Activated T-helper 2 cell treated with anti-CD3 and anti-CD28 coated beads, Interferon-gamma antibody, Interleukin-2, Interleukin-4, amounts not matched to agents 10 μg/mL and 5 μg/mL and 100 μg/mL, durations not matched to agents 14 hours and 24 hours and 36 hours (primary cell): ENCODE data around the gene ARMCX6. TPM values are rescaled to one million over a fixed set of nuclear protein-coding genes. Genes with fewer than 3 reads are reported as not detected.
A peak's percentile ranks its signal among the peaks of the same experiment; 100 is the strongest.
"Not testable (repeated sequence)": the region's sequence is repeated elsewhere in the genome, so short reads cannot be mapped to it uniquely, and the experiment has no call there.

Experiments
- DNase-seq: peaks from one replicate; pipeline ENCODE4 v3.0.0; 2021; ENCODE audit warnings: low spot score
- H3K27ac Mint-ChIP-seq: one replicate; pipeline ENCODE4 v1.8.0; 2021; ENCODE audit warnings: mixed read lengths
- H3K27me3 Mint-ChIP-seq: one replicate; pipeline ENCODE4 v1.8.0; 2021; ENCODE audit warnings: low read depth, mixed read lengths
- H3K36me3 Mint-ChIP-seq: one replicate; pipeline ENCODE4 v1.8.0; 2021; ENCODE audit warnings: low read depth, mixed read lengths
- H3K4me1 Mint-ChIP-seq: one replicate; pipeline ENCODE4 v1.8.0; 2021; ENCODE audit warnings: low read depth, mixed read lengths
- H3K4me3 Mint-ChIP-seq: one replicate; pipeline ENCODE4 v1.8.0; 2021; ENCODE audit warnings: low read depth, mild to moderate bottlenecking, moderate library complexity, mixed read lengths
- H3K9me3 Mint-ChIP-seq: one replicate; pipeline ENCODE4 v1.8.0; 2021; ENCODE audit warnings: mixed read lengths
- intact Hi-C: fragments of 100-400 bp; cut with micrococcal nuclease; formaldehyde crosslinking; loops from one replicate; pipeline ENCODE4 v1.15.1; 2023
- total RNA-seq: library from RNA; stranded (reverse); gene quantifications from 2 replicates; pipeline ENCODE4 v1.2.3, GENCODE V29; 2022

Gene ARMCX6
- total RNA-seq, result 92.1 and 94.5 TPM in 2 replicates

GRCh38 chrX:101617211-101618191 is at the start of gene ARMCX6:
TSS of gene ARMCX6 (minus strand) at chrX:101618000. CDS start at chrX:101616620, 1,380 bp downstream.
- intact Hi-C loops, result loop anchor here (5.0 kb wide), 3 partner anchors 140 to 200 kb away; no protein-coding TSS in a partner anchor
- DNase-seq, result peak; percentile 71
- Mint-ChIP-seq H3K36me3 (peaks cover 12% of the 10 kb centered on the region), H3K9me3 (no peaks in the 10 kb centered on the region), H3K27ac (peak within 1 kb of the TSS; percentile 90), H3K4me3 (peak within 1 kb of the TSS; percentile 90), H3K27me3 (no peaks in the 10 kb centered on the region), H3K4me1 (peaks cover 43% of the 10 kb centered on the region)

DNA sequence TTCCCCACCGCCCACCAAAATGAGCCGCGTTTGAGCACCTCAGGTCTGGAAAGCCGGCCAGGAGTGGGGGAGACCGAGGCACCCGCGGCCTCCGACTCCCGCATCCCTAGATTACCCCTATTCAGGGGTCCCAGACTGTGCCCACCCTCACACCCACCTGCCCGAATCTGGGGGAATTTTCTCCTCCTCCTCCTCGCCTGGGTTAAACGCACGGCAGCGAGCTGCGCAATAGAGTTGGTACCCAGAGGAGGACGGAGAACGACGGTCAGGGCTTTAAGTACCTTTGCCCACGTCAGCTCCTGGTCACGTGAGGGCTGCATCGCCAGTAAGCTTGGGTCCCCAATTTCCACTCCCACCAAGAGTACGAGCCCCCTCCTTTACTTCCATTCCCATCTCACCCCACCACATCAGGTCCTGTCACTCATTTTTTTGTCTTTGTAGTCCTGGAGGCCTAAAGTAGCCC is 41.8 kb upstream of the ARMCX6 start, which contains the start of gene ARMCX2:
TSS of gene ARMCX2 (minus strand) at position 250 of the 463 bp plus-strand sequence. CDS start 2,262 bp downstream, outside the sequence.
- no peaks in the 10 kb centered on the region for H3K9me3 Mint-ChIP-seq
- intact Hi-C loops, result no loop called here
- no peak within 1 kb of the TSS for H3K27ac Mint-ChIP-seq
- H3K4me3 Mint-ChIP-seq, result peak within 1 kb of the TSS; percentile 79
- no peak for DNase-seq
- peaks cover 12% of the 10 kb centered on the region for H3K27me3 Mint-ChIP-seq
- H3K4me1 Mint-ChIP-seq, result peaks cover 8% of the 10 kb centered on the region
- H3K36me3 Mint-ChIP-seq, result no peaks in the 10 kb centered on the region

- Mint-ChIP-seq H3K36me3 (no peaks in the 10 kb centered on the region), H3K27ac (no peak overlapping the region), H3K9me3 (no peaks in the 10 kb centered on the region), H3K4me1 (peaks cover 8% of the 10 kb centered on the region), H3K4me3 (peak overlapping the region; percentile 79), H3K27me3 (peaks cover 12% of the 10 kb centered on the region)
- intact Hi-C loops, result no loop called here
- peak; percentile 30 for DNase-seq
Measured at GRCh38 chrX:101658661-101659491, 41.1 kb upstream of the ARMCX6 start.

GRCh38 chrX:101657495-101657894 is 39.7 kb upstream of the ARMCX6 start:
- Mint-ChIP-seq H3K4me1 (peaks cover 8% of the 10 kb centered on the region), H3K27ac (no peak overlapping the region)

GRCh38 chrX:101656817-101657216 is 39.0 kb upstream of the ARMCX6 start:
- H3K36me3 Mint-ChIP-seq, result no peaks in the 10 kb centered on the region
- peaks cover 5% of the 10 kb centered on the region for H3K4me1 Mint-ChIP-seq
- intact Hi-C loops, result no loop called here
- DNase-seq, result no peak
- no peak overlapping the region for H3K27ac Mint-ChIP-seq
- no peak overlapping the region for H3K4me3 Mint-ChIP-seq
- H3K27me3 Mint-ChIP-seq, result peaks cover 5% of the 10 kb centered on the region
- no peaks in the 10 kb centered on the region for H3K9me3 Mint-ChIP-seq

More at GRCh38 chrX:101657495-101657894, 39.7 kb upstream of the ARMCX6 start:
- no peak overlapping the region for H3K4me3 Mint-ChIP-seq
- H3K9me3 Mint-ChIP-seq, result no peaks in the 10 kb centered on the region
- H3K36me3 Mint-ChIP-seq, result no peaks in the 10 kb centered on the region
- no peak for DNase-seq
- H3K27me3 Mint-ChIP-seq, result peaks cover 9% of the 10 kb centered on the region
- intact Hi-C loops, result no loop called here

- H3K27me3 Mint-ChIP-seq, result no peaks in the 10 kb centered on the region
- H3K36me3 Mint-ChIP-seq, result no peaks in the 10 kb centered on the region
- intact Hi-C loops, result no loop called here
- peaks cover 5% of the 10 kb centered on the region for H3K4me1 Mint-ChIP-seq
- H3K4me3 Mint-ChIP-seq, result peak overlapping the region; percentile 30
- DNase-seq, result no peak
- H3K9me3 Mint-ChIP-seq, result no peaks in the 10 kb centered on the region
- H3K27ac Mint-ChIP-seq, result no peak overlapping the region
Measured at GRCh38 chrX:101655534-101655933, 37.7 kb upstream of the ARMCX6 start.

DNA sequence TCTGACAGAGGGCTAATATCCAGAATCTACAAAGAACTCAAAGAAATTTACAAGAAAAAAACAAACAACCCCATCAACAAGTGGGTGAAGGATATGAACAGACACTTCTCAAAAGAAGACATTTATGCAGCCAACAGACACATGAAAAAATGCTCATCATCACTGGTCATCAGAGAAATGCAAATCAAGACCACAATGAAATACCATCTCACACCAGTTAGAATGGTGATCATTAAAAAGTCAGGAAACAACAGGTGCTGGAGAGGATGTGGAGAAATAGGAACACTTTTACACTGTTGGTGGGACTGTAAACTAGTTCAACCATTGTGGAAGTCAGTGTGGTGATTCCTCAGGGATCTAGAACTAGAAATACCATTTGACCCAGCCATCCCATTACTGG is 29.9 kb upstream of the ARMCX6 start:
- H3K4me1 Mint-ChIP-seq, H3K9me3 Mint-ChIP-seq, H3K27ac Mint-ChIP-seq, DNase-seq, H3K4me3 Mint-ChIP-seq, H3K36me3 Mint-ChIP-seq, H3K27me3 Mint-ChIP-seq, intact Hi-C loops: not testable (repeated sequence)

DNA sequence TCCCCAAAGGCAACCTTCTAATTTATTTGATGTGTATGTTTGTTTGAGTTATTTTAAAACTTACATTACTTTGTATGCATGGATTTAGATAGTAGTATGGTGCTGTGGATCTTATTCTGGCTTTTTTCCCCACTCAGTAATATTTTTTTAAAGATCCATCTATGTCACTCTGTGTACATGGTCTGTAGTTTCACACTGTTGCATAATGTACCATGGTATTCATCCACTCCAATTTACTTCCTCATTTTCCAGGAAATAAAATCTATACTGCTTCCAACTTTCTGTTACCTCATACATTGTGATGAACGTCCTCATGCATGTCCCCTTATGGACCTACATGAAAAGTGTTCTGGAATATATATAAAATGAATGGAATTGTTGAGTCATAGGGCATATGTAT is 24.3 kb upstream of the ARMCX6 start:
- H3K27ac Mint-ChIP-seq, result no peak overlapping the region
- H3K36me3 Mint-ChIP-seq, result no peaks in the 10 kb centered on the region
- no peak overlapping the region for H3K4me3 Mint-ChIP-seq
- H3K4me1 Mint-ChIP-seq, result no peaks in the 10 kb centered on the region
- H3K9me3 Mint-ChIP-seq, result no peaks in the 10 kb centered on the region
- intact Hi-C loops, result no loop called here
- no peak for DNase-seq
- H3K27me3 Mint-ChIP-seq, result no peaks in the 10 kb centered on the region

DNA sequence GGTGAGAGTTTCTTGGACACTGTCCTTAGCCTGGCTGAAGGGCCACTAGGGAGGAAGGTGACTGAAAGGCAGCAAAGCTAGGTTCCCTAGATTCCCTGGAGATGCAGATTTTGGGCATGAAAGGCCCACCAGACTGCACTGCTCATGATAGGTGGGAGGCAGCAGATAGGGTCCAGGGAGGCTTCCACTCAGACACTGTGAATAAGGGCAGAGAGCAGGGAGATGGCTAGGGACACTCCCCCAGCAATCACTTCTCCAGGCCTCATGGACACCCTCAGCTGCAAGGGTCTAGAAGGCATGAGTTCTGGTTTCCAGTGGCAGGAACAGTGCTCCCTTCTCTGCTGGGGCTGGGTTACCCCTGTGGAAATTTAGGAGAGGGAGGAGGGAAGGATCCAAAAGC is 21.8 kb upstream of the ARMCX6 start:
- Mint-ChIP-seq H3K4me3 (no peak overlapping the region), H3K27ac (no peak overlapping the region), H3K4me1 (no peaks in the 10 kb centered on the region), H3K9me3 (no peaks in the 10 kb centered on the region), H3K27me3 (no peaks in the 10 kb centered on the region), H3K36me3 (no peaks in the 10 kb centered on the region)
- intact Hi-C loops, result no loop called here
- no peak for DNase-seq

- H3K27ac Mint-ChIP-seq, result peak overlapping the region; percentile 64
- DNase-seq, result no peak
- H3K36me3 Mint-ChIP-seq, result peaks cover 29% of the 10 kb centered on the region
- intact Hi-C loops, result loop anchor here (5.0 kb wide), 3 partner anchors 138 to 202 kb away; no protein-coding TSS in a partner anchor
- no peaks in the 10 kb centered on the region for H3K9me3 Mint-ChIP-seq
- peak overlapping the region; percentile 22 for H3K4me3 Mint-ChIP-seq
- peaks cover 50% of the 10 kb centered on the region for H3K4me1 Mint-ChIP-seq
- no peaks in the 10 kb centered on the region for H3K27me3 Mint-ChIP-seq
Measured at GRCh38 chrX:101619364-101619763, 1.6 kb upstream of the ARMCX6 start.

DNA sequence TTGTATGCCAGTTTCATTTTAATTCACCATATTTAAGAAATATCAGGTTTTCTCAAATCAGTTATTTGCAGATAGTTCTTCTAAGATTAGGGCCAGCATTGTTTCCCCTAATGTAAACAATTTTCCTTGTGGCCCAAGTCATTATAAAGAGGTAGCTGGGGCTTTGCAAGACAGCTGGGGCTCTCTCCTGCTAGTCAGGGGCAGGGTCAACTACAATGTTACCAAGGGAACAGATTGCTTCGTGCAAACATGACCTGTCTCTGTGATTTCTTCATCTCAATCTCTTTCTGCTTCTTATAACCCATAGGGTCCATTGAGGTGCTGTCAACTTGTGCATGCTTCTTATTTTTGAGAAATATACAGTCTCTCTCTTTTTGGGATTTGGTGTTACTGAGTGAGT is 12.1 kb downstream of the ARMCX6 start:
- Mint-ChIP-seq H3K36me3 (no peaks in the 10 kb centered on the region), H3K9me3 (no peaks in the 10 kb centered on the region), H3K4me3 (no peak overlapping the region), H3K27ac (no peak overlapping the region), H3K27me3 (peaks cover 14% of the 10 kb centered on the region), H3K4me1 (no peaks in the 10 kb centered on the region)
- intact Hi-C loops, result no loop called here
- DNase-seq, result no peak

- intact Hi-C loops, result no loop called here
- no peaks in the 10 kb centered on the region for H3K36me3 Mint-ChIP-seq
Measured at GRCh38 chrX:101605146-101605545, 12.7 kb downstream of the ARMCX6 start.

More at GRCh38 chrX:101605146-101605545, 12.7 kb downstream of the ARMCX6 start:
- H3K27me3 Mint-ChIP-seq, result peaks cover 14% of the 10 kb centered on the region
- DNase-seq, result no peak
- H3K27ac Mint-ChIP-seq, result no peak overlapping the region
- H3K4me3 Mint-ChIP-seq, result no peak overlapping the region
- H3K4me1 Mint-ChIP-seq, result no peaks in the 10 kb centered on the region
- no peaks in the 10 kb centered on the region for H3K9me3 Mint-ChIP-seq
